ENCODE results near the gene DZIP1. TPM values are rescaled to one million over a fixed set of nuclear protein-coding genes. Genes with fewer than 3 reads are reported as not detected.

DZIP1 gene
- total RNA-seq, 1 experiment from 2014 or later, result 31.0 TPM

GRCh38 chr13:95571941-95572340 is 72.6 kb downstream of the DZIP1 start:
- Mint-ChIP-seq H3K27me3 (ENCODE audit: low read depth) (no peaks in the 10 kb centered on the region), H3K4me1 (peaks cover 5% of the 10 kb centered on the region), H3K36me3 (peaks cover 14% of the 10 kb centered on the region), H3K9me3 (peaks cover 5% of the 10 kb centered on the region), H3K4me3 (no peak overlapping the region), H3K27ac (no peak overlapping the region)
- ChIA-PET CTCF (interaction anchor here (0.8 to 1.2 kb wide), 2 partner anchors 89 to 383 kb away, joined by 3 to 4 read pairs; no protein-coding TSS in a partner anchor), POLR2A (no interaction called here)
- DNase-seq (ENCODE audit: low spot score) (no peak), ATAC-seq (no peak)
- TF ChIP-seq SMAD4 (CRISPR knock-in tag; IDR thresholded peaks at IDR 0.05) (no peak), AR (CRISPR knock-in tag; IDR thresholded peaks at IDR 0.05) (no peak), NFATC4 (CRISPR knock-in tag; IDR thresholded peaks at IDR 0.05) (no peak), KAT7 (CRISPR knock-in tag; IDR thresholded peaks at IDR 0.05; ENCODE audit: borderline replicate concordance) (no peak), ZNF416 (CRISPR knock-in tag; IDR thresholded peaks at IDR 0.05) (no peak)

- Mint-ChIP-seq H3K4me1 (peaks cover 5% of the 10 kb centered on the region), H3K36me3 (peaks cover 25% of the 10 kb centered on the region), H3K27me3 (ENCODE audit: low read depth) (no peaks in the 10 kb centered on the region), H3K9me3 (peaks cover 12% of the 10 kb centered on the region), H3K27ac (no peak overlapping the region), H3K4me3 (no peak overlapping the region)
- DNase-seq (ENCODE audit: low spot score), result no peak
- ChIA-PET POLR2A (no interaction called here), CTCF (interaction anchor here (1.6 kb wide), 1 partner anchor 76 kb away, joined by 4 read pairs; no protein-coding TSS in a partner anchor)
- no peak for ATAC-seq
- TF ChIP-seq MAX (CRISPR knock-in tag; IDR thresholded peaks at IDR 0.05), result no peak
- TF ChIP-seq CREB1 (CRISPR knock-in tag; IDR thresholded peaks at IDR 0.05), result no peak
- TF ChIP-seq CREM (CRISPR knock-in tag; IDR thresholded peaks at IDR 0.05), result no peak
- no peak for TF ChIP-seq FOXP1 (CRISPR knock-in tag; IDR thresholded peaks at IDR 0.05; ENCODE audit: borderline replicate concordance)
- no peak for TF ChIP-seq PRDM15 (CRISPR knock-in tag; IDR thresholded peaks at IDR 0.05)
- no peak for TF ChIP-seq NFYB (CRISPR knock-in tag; conservative IDR thresholded peaks at IDR 0.05; ENCODE audit: low read depth)
- no peak for TF ChIP-seq SMAD3 (CRISPR knock-in tag; IDR thresholded peaks at IDR 0.05; ENCODE audit: borderline replicate concordance)
- no peak for TF ChIP-seq E2F4 (CRISPR knock-in tag; IDR thresholded peaks at IDR 0.05; ENCODE audit: borderline replicate concordance, low read depth)
- no peak for TF ChIP-seq ZNF671 (CRISPR knock-in tag; IDR thresholded peaks at IDR 0.05)
- TF ChIP-seq TCF7 (CRISPR knock-in tag; IDR thresholded peaks at IDR 0.05; ENCODE audit: low read depth), result no peak
- TF ChIP-seq MLX (CRISPR knock-in tag; IDR thresholded peaks at IDR 0.05), result no peak
- TF ChIP-seq ARID4B (CRISPR knock-in tag; IDR thresholded peaks at IDR 0.05; ENCODE audit: borderline replicate concordance), result no peak
- no peak for TF ChIP-seq PREB (CRISPR knock-in tag; IDR thresholded peaks at IDR 0.05; ENCODE audit: borderline replicate concordance)
- no peak for TF ChIP-seq ERG (CRISPR knock-in tag; IDR thresholded peaks at IDR 0.05)
Measured at GRCh38 chr13:95570016-95570415, 74.5 kb downstream of the DZIP1 start.
